ENCODE measurements around the gene PNRC2.
"Not testable (repeated sequence)": the region's sequence is repeated elsewhere in the genome, so short reads cannot be mapped to it uniquely, and the experiment has no call there.

PNRC2 gene

GRCh38 chr1:23947366-23947765 lies 12.3 kb upstream of the PNRC2 start:
- DNase-seq (ENCODE audit: low read depth), result no peak
- no peak for TF ChIP-seq CTCF (IDR thresholded peaks at IDR 0.05; ENCODE audit: low read depth, low read length, missing control alignments)
- in situ Hi-C loops (cut with HindIII; ENCODE audit: low sequenced_read_pairs), result no loop called here

GRCh38 chr1:23953020-23953419 lies 6.6 kb upstream of the PNRC2 start:
- no peak for DNase-seq (ENCODE audit: low read depth)
- TF ChIP-seq CTCF (IDR thresholded peaks at IDR 0.05; ENCODE audit: low read depth, low read length, missing control alignments), result no peak
- in situ Hi-C loops (cut with HindIII; ENCODE audit: low sequenced_read_pairs), result no loop called here
- H3K4me3 ChIP-seq (ENCODE audit: low read depth, low read length), result no peak overlapping the region

More at GRCh38 chr1:23947366-23947765, 12.3 kb upstream of the PNRC2 start:
- H3K4me3 ChIP-seq (ENCODE audit: low read depth, low read length), result no peak overlapping the region

GRCh38 chr1:23957096-23957495 lies 2.5 kb upstream of the PNRC2 start:
- H3K4me3 ChIP-seq (ENCODE audit: low read depth, low read length), result no peak overlapping the region
- DNase-seq (ENCODE audit: low read depth), result no peak
- in situ Hi-C loops (cut with HindIII; ENCODE audit: low sequenced_read_pairs), result no loop called here
- no peak for TF ChIP-seq CTCF (IDR thresholded peaks at IDR 0.05; ENCODE audit: low read depth, low read length, missing control alignments)

- H3K4me3 ChIP-seq (ENCODE audit: low read depth, low read length), result peak overlapping the region; percentile 82
- in situ Hi-C loops (cut with HindIII; ENCODE audit: low sequenced_read_pairs); DNase-seq (ENCODE audit: low read depth): not testable (repeated sequence)
These were observed 1.4 kb upstream of the PNRC2 start for GRCh38 chr1:23958040-23958809.

- peak overlapping the region; percentile 82 for H3K4me3 ChIP-seq (ENCODE audit: low read depth, low read length)
- in situ Hi-C loops (cut with HindIII; ENCODE audit: low sequenced_read_pairs), result no loop called here
- peak; percentile 44 for TF ChIP-seq CTCF (IDR thresholded peaks at IDR 0.05; ENCODE audit: low read depth, low read length, missing control alignments)
- peak; percentile 50 for DNase-seq (ENCODE audit: low read depth)
These were observed 693 bp upstream of the PNRC2 start for GRCh38 chr1:23958810-23959460.

- no peak for TF ChIP-seq CTCF (IDR thresholded peaks at IDR 0.05; ENCODE audit: low read depth, low read length, missing control alignments)
- no peak for DNase-seq (ENCODE audit: low read depth)
- in situ Hi-C loops (cut with HindIII; ENCODE audit: low sequenced_read_pairs), result loop anchor here (10.0 kb wide), 2 partner anchors 64 to 124 kb away; no protein-coding TSS in a partner anchor
- H3K4me3 ChIP-seq (ENCODE audit: low read depth, low read length), result peak overlapping the region; percentile 82
These were observed 828 bp downstream of the PNRC2 start for GRCh38 chr1:23960291-23961020.

Measured in astrocyte of the cerebellum (primary cell).